Measurements from ENCODE around the gene GPD1L. TPM values are rescaled to one million over a fixed set of nuclear protein-coding genes. Genes with fewer than 3 reads are reported as not detected.

Gene GPD1L
- total RNA-seq, 1 donor from 2014 or later, result 21.3 TPM

DNA sequence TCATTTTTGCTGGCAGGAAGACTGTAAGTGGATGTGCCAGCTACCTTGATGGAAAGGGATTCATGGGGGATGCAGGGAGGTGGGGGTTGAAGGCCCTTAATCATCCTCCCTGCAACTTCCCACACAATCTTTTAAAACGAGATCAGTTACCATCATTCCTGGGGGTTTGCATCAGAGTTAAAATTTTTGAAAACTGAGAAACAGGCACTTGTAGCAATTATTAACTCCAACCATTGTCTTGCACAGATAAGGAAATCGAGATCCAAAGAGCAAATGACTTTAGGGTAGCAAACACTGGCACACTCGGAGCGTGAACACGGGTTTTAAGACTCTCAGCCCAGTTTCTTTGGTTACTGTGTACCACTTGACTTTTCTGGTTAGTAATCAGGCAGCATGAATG, 41.9 kb downstream of the GPD1L start:
- no peaks in the 10 kb centered on the region for H3K36me3 ChIP-seq (ENCODE audit: control insufficient read depth, insufficient read depth, low read length)
- TF ChIP-seq, protein P1, sequence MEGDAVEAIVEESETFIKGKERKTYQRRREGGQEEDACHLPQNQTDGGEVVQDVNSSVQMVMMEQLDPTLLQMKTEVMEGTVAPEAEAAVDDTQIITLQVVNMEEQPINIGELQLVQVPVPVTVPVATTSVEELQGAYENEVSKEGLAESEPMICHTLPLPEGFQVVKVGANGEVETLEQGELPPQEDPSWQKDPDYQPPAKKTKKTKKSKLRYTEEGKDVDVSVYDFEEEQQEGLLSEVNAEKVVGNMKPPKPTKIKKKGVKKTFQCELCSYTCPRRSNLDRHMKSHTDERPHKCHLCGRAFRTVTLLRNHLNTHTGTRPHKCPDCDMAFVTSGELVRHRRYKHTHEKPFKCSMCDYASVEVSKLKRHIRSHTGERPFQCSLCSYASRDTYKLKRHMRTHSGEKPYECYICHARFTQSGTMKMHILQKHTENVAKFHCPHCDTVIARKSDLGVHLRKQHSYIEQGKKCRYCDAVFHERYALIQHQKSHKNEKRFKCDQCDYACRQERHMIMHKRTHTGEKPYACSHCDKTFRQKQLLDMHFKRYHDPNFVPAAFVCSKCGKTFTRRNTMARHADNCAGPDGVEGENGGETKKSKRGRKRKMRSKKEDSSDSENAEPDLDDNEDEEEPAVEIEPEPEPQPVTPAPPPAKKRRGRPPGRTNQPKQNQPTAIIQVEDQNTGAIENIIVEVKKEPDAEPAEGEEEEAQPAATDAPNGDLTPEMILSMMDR (IDR thresholded peaks at IDR 0.05; ENCODE audit: insufficient read depth, low read length, severe bottlenecking), result no peak
- FAIRE-seq, result no peak
- DNase-seq (ENCODE audit: low read depth), result no peak
- no peak overlapping the region for H3K4me3 ChIP-seq (ENCODE audit: low read depth, low read length)
- H3K27me3 ChIP-seq (ENCODE audit: control insufficient read depth, insufficient read depth, low read length), result no peaks in the 10 kb centered on the region

DNA sequence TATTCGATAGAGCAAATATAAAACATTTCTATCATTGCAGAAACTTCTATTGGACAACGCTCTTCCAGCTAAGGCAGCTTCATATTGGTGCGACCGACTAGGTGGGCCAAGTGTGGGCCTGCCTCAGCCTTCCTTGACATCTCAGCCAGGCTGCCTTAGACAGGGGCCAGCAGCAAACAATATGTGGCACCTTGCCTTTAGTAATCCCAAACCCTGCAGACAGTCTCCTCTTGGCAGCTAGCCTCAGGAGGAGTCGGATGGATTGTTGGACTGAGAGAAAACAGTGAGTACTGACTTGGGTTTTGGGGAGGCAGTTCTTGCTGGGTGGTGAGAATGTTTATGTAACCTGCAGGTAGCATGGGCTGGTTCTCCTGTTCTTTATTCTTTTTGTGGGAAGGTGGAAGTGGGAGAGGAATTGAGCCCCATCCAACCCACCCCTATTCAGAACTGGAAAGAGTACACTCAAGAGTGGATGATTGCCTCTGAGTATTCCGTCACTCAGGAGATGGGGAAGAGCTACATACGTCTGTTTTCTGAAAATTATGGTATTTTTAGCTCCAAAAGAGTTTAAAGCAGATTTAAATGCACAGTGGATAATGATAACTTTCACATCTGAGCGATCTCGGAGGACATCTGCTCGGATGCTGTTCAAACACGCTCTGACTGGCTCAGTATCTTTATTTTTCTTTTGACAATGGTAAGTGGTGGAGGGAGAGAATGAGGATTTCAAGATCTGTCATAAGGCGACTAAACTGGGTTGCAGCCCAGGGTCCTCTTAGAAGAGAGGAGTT, 47.2 kb downstream of the GPD1L start:
- DNase-seq (ENCODE audit: low read depth) (no peak), FAIRE-seq (peak; percentile 43)
- TF ChIP-seq, protein P1 (IDR thresholded peaks at IDR 0.05; ENCODE audit: insufficient read depth, low read length, severe bottlenecking), result no peak
- Histone ChIP-seq H3K4me3 (ENCODE audit: low read depth, low read length) (no peak overlapping the region), H3K36me3 (ENCODE audit: control insufficient read depth, insufficient read depth, low read length) (no peaks in the 10 kb centered on the region), H3K27me3 (ENCODE audit: control insufficient read depth, insufficient read depth, low read length) (no peaks in the 10 kb centered on the region)

DNA sequence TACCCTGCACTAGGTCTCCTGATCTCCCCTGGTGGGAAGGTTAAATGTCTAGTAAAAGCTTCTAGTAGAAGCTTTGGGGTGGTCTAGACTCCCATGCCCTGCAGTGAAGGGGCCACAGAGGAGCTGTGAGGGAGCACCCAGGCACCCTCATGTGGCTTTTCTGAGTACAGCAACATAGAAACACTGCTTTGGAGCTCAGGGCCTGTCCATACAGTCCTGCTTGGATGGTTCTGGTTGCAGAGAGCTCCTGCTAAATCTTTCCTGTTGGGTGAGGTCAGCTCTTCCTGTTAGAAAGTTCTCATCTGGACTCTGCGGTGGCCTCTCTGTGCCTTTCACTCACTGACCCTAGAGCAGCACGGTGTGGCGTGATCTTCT, 47.8 kb downstream of the GPD1L start:
- FAIRE-seq (no peak), DNase-seq (ENCODE audit: low read depth) (no peak)
- TF ChIP-seq, protein P1 (IDR thresholded peaks at IDR 0.05; ENCODE audit: insufficient read depth, low read length, severe bottlenecking), result peak; percentile 41
- Histone ChIP-seq H3K4me3 (ENCODE audit: low read depth, low read length) (no peak overlapping the region), H3K27me3 (ENCODE audit: control insufficient read depth, insufficient read depth, low read length) (no peaks in the 10 kb centered on the region), H3K36me3 (ENCODE audit: control insufficient read depth, insufficient read depth, low read length) (no peaks in the 10 kb centered on the region)

DNA sequence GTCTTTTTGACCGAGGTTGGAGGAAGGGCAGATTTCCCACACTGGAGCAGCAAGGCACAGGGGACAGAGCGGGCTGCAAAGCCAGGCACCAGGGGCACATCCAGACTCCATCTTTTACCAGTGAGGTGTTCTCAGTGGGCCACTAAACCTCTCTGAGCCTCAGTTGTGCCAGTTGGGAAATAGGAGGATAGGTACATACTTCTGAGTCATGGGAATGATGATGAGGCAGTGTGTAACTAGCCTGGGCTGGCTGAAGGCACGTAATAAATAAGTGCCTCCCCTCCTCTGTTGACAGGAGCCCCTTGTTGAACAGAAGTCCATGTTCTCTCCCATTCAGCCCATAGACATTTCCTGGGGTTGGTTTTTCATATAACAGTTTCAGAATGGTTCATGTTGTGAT, 48.7 kb downstream of the GPD1L start:
- Histone ChIP-seq H3K36me3 (ENCODE audit: control insufficient read depth, insufficient read depth, low read length) (no peaks in the 10 kb centered on the region), H3K27me3 (ENCODE audit: control insufficient read depth, insufficient read depth, low read length) (no peaks in the 10 kb centered on the region), H3K4me3 (ENCODE audit: low read depth, low read length) (no peak overlapping the region)
- DNase-seq (ENCODE audit: low read depth), result peak; percentile 74
- FAIRE-seq, result no peak
- TF ChIP-seq, protein P1 (IDR thresholded peaks at IDR 0.05; ENCODE audit: insufficient read depth, low read length, severe bottlenecking), result no peak

DNA sequence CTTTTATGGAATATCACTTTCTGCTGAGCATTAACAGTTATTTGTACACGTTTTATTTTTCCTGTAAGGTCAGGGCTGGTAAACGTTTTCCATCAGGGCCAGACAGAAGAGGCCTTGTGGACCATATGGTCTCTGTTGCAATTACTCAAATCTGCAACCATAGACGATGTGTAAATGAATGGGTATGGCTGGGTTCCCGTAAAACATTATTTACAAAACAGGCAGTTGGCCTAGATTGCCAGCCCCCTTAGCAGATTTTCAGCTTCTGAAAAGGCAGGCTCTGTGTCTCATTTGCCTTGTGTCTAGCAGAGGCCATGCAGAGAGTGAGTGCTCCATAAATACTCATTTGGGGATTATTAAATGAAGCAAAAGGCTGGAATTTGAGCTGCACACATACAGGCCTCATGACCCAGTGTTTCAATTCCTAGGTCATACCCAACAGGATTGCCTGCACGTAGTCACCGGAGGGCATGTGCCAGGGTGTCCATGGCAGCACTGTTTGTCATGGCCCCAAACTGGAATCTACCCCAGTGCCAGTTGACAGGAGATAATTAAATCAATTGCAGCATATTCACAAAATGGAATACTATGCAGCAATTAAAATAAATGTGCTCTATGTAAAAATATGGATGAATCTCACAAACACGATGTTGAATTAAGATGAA, 51.3 kb downstream of the GPD1L start:
- TF ChIP-seq, protein P1 (IDR thresholded peaks at IDR 0.05; ENCODE audit: insufficient read depth, low read length, severe bottlenecking), result no peak
- no peaks in the 10 kb centered on the region for H3K27me3 ChIP-seq (ENCODE audit: control insufficient read depth, insufficient read depth, low read length)
- no peak for DNase-seq (ENCODE audit: low read depth)
- no peak for FAIRE-seq
- no peaks in the 10 kb centered on the region for H3K36me3 ChIP-seq (ENCODE audit: control insufficient read depth, insufficient read depth, low read length)
- no peak overlapping the region for H3K4me3 ChIP-seq (ENCODE audit: low read depth, low read length)
